H1 (cell line): ENCODE results near the gene SLC22A13. TPM values are rescaled to one million over a fixed set of nuclear protein-coding genes. Genes with fewer than 3 reads are reported as not detected.

Experiments used
- CTCF ChIA-PET: fragments of 300-600 bp; sonication (Branson Sonifier 250); formaldehyde crosslinking; loops from one replicate; lab custom pipeline; 2021; ENCODE audit not compliant: partially characterized antibody; lab: Charles Lee
- POLR2A ChIA-PET: fragments of 300-600 bp; sonication (Branson Sonifier 250); formaldehyde crosslinking; loops from one replicate; lab custom pipeline; 2021; ENCODE audit warnings: inconsistent platforms; ENCODE audit not compliant: partially characterized antibody; lab: Charles Lee
- DNase-seq, 2 experiments: peaks; one replicate each; pipeline versions ENCODE4 v3.0.0 to v3.0.0-alpha.2; 2010 to 2022; ENCODE audit warnings: low spot score in 2 of 2, low read depth in 1 of 2, mixed read lengths in 1 of 2
- FAIRE-seq: peaks from 2 replicates; lab custom pipeline; 2011; peaks lifted over from hg19 to GRCh38; lab: Jason Lieb, UNC
- H2AFZ ChIP-seq: 2 replicates; pipeline ENCODE4 v1.8.1; 2012; ENCODE audit warnings: low read length, inconsistent platforms
- H2AK5ac ChIP-seq: 2 replicates; pipeline ENCODE4 v1.6.1; 2013; ENCODE audit warnings: low read depth, low read length
- H2BK120ac ChIP-seq: replicated peaks from 2 replicates; pipeline ENCODE3; 2013; ENCODE audit warnings: low read depth, low read length, inconsistent platforms
- H2BK12ac ChIP-seq: 2 replicates; pipeline ENCODE4 v1.6.1; 2013; ENCODE audit warnings: low read depth, low read length
- H2BK15ac ChIP-seq: 2 replicates; pipeline ENCODE4 v1.6.1; 2013; ENCODE audit warnings: low read length
- H2BK20ac ChIP-seq: 2 replicates; pipeline ENCODE4 v1.6.1; 2013; ENCODE audit warnings: low read length
- H2BK5ac ChIP-seq: 2 replicates; pipeline ENCODE4 v1.6.1; 2013; ENCODE audit warnings: low read depth, low read length
- H3K14ac ChIP-seq: 2 replicates; pipeline ENCODE4 v1.6.1; 2013; ENCODE audit warnings: inconsistent platforms; ENCODE audit not compliant: insufficient read length
- H3K18ac ChIP-seq: 2 replicates; pipeline ENCODE4 v1.6.1; 2013; ENCODE audit warnings: low read length; ENCODE audit errors: extremely low read depth
- H3K23ac ChIP-seq: 2 replicates; pipeline ENCODE4 v1.6.1; 2013; ENCODE audit warnings: inconsistent platforms; ENCODE audit not compliant: insufficient read length
- H3K23me2 ChIP-seq: 2 replicates; pipeline ENCODE4 v1.6.1; 2013; ENCODE audit warnings: low read depth, low read length
- H3K27ac ChIP-seq: 2 replicates; pipeline ENCODE4 v1.6.1; 2011; ENCODE audit warnings: low read depth, low read length, inconsistent platforms
- H3K27me3 ChIP-seq, 4 experiments: replicated peaks in 1 of 4; 1 replicate in 1 of 4; 2 replicates in 3 of 4; pipeline versions ENCODE4 v1.6.1 to v1.8.1; 2011 to 2013; ENCODE audit warnings: low read length in 3 of 4, mild to moderate bottlenecking in 3 of 4, inconsistent platforms in 2 of 4, mixed read lengths in 2 of 4, moderate library complexity in 1 of 4; ENCODE audit not compliant: control insufficient read depth in 3 of 4, insufficient read depth in 3 of 4; ENCODE audit errors: extremely low read depth in 1 of 4
- H3K36me3 ChIP-seq, 4 experiments: 2 replicates each; pipeline versions ENCODE4 v1.6.1 to v1.8.1; 2011 to 2013; ENCODE audit warnings: mild to moderate bottlenecking in 4 of 4, low read length in 3 of 4, moderate library complexity in 2 of 4, control low read depth in 1 of 4, inconsistent platforms in 1 of 4; ENCODE audit not compliant: insufficient read depth in 4 of 4, control insufficient read depth in 2 of 4
- H3K4ac ChIP-seq: replicated peaks from 2 replicates; pipeline ENCODE3; 2013; ENCODE audit warnings: low read length, low read depth, mixed read lengths, inconsistent platforms; ENCODE audit not compliant: insufficient read length
- H3K4me1 ChIP-seq, 4 experiments: replicated peaks in 1 of 4; 1 replicate in 1 of 4; 2 replicates in 3 of 4; pipeline versions ENCODE4 v1.6.1 to v1.8.1; 2011 to 2013; ENCODE audit warnings: low read length in 3 of 4, inconsistent platforms in 2 of 4, mixed read lengths in 1 of 4; ENCODE audit not compliant: insufficient read depth in 4 of 4, control insufficient read depth in 3 of 4
- H3K4me2 ChIP-seq, 2 experiments: 2 replicates each; pipeline versions ENCODE4 v1.6.1 to v1.8.1; 2011 to 2013; ENCODE audit warnings: low read depth in 2 of 2, low read length in 2 of 2, control low read depth in 1 of 2, inconsistent platforms in 1 of 2, mild to moderate bottlenecking in 1 of 2; ENCODE audit not compliant: insufficient read depth in 1 of 2
- H3K4me3 ChIP-seq, 4 experiments: fragments of 200-600, 300-600 bp in 1 of 4; sonication (generic), shearing (Covaris generic), sonication (Bioruptor Twin) in 1 of 4; 2 replicates each; pipeline versions ENCODE4 v1.5.1 to v1.8.1; 2011 to 2016; ENCODE audit warnings: low read length in 4 of 4, low read depth in 3 of 4, control low read depth in 2 of 4, inconsistent platforms in 2 of 4, mild to moderate bottlenecking in 2 of 4, mixed read lengths in 1 of 4, moderate library complexity in 1 of 4; ENCODE audit not compliant: insufficient read depth in 2 of 4; ENCODE audit errors: extremely low read depth in 1 of 4
- H3K56ac ChIP-seq: replicated peaks from 2 replicates; pipeline ENCODE3; 2013; ENCODE audit warnings: low read depth, mild to moderate bottlenecking, mixed read lengths, low read length, inconsistent platforms; ENCODE audit not compliant: insufficient read length
- H3K79me1 ChIP-seq: 2 replicates; pipeline ENCODE4 v1.6.1; 2013; ENCODE audit warnings: low read depth, low read length, control low read depth
- H3K79me2 ChIP-seq, 2 experiments: 2 replicates each; pipeline versions ENCODE4 v1.6.1 to v1.8.1; 2012 to 2013; ENCODE audit warnings: low read length in 2 of 2, mild to moderate bottlenecking in 2 of 2, inconsistent platforms in 1 of 2; ENCODE audit not compliant: insufficient read depth in 2 of 2, control insufficient read depth in 1 of 2
- H3K9ac ChIP-seq, 4 experiments: replicated peaks in 1 of 4; 1 replicate in 1 of 4; 2 replicates in 3 of 4; pipeline versions ENCODE4 v1.6.1 to v1.8.1; 2011 to 2013; ENCODE audit warnings: low read depth in 3 of 4, low read length in 3 of 4, control low read depth in 2 of 4, mild to moderate bottlenecking in 2 of 4, moderate library complexity in 2 of 4, inconsistent platforms in 1 of 4; ENCODE audit errors: extremely low read depth in 1 of 4
- H3K9me3 ChIP-seq, 2 experiments: 2 replicates each; pipeline versions ENCODE4 v1.6.1 to v1.8.1; 2012 to 2013; ENCODE audit warnings: mild to moderate bottlenecking in 2 of 2, moderate library complexity in 2 of 2, control low read depth in 1 of 2, inconsistent platforms in 1 of 2, low read depth in 1 of 2, low read length in 1 of 2, mixed read lengths in 1 of 2; ENCODE audit not compliant: insufficient read depth in 2 of 2
- H4K20me1 ChIP-seq, 2 experiments: replicated peaks in 1 of 2; 2 replicates each; pipeline versions ENCODE3 to v1.8.1; 2011 to 2013; ENCODE audit warnings: inconsistent platforms in 2 of 2, low read length in 2 of 2, mild to moderate bottlenecking in 1 of 2; ENCODE audit not compliant: insufficient read depth in 2 of 2, control insufficient read depth in 1 of 2
- H4K5ac ChIP-seq: 2 replicates; pipeline ENCODE4 v1.6.1; 2013; ENCODE audit warnings: low read length, low read depth, mixed read lengths, inconsistent platforms; ENCODE audit not compliant: insufficient read length
- H4K8ac ChIP-seq: 2 replicates; pipeline ENCODE4 v1.8.0; 2013; ENCODE audit warnings: mild to moderate bottlenecking, moderate library complexity, low read length, inconsistent platforms; ENCODE audit not compliant: insufficient read depth; ENCODE audit errors: extremely low read depth
- H4K91ac ChIP-seq: replicated peaks from 2 replicates; pipeline ENCODE3; 2013; ENCODE audit warnings: low read length, mixed read lengths, inconsistent platforms; ENCODE audit not compliant: insufficient read length
- BCL11A ChIP-seq, 2 experiments: IDR thresholded peaks; one replicate each; pipeline ENCODE4 v1.6.1; 2011; ENCODE audit warnings: low read depth in 2 of 2, low read length in 2 of 2, mild to moderate bottlenecking in 2 of 2
- BRCA1 ChIP-seq: IDR thresholded peaks from 2 replicates; pipeline ENCODE4 v1.6.1; 2012; ENCODE audit warnings: low read depth, low read length, improper control_type of control experiment
- CBX8 ChIP-seq: fragments of 300-800, 300-1000 bp; sonication (generic); IDR thresholded peaks from 2 replicates; pipeline ENCODE4 v1.7.1; 2016; ENCODE audit warnings: low read depth, low read length, borderline replicate concordance
- CHD1 ChIP-seq: IDR thresholded peaks from 2 replicates; pipeline ENCODE4 v1.6.1; 2012; ENCODE audit warnings: low read depth, low read length, improper control_type of control experiment
- CREB1 ChIP-seq: IDR thresholded peaks from 2 replicates; pipeline ENCODE4 v1.6.1; 2012; ENCODE audit warnings: inconsistent platforms
- KDM4A ChIP-seq: IDR thresholded peaks from one replicate; pipeline ENCODE4 v1.7.1; 2012; ENCODE audit warnings: low read depth, mild to moderate bottlenecking, moderate library complexity, low read length, inconsistent platforms; ENCODE audit not compliant: severe bottlenecking
- RAD21 ChIP-seq, 2 experiments: IDR thresholded peaks in 1 of 2; conservative IDR thresholded peaks in 1 of 2; 2 replicates each; pipeline ENCODE4 v1.6.1; 2011; ENCODE audit warnings: low read depth in 2 of 2, low read length in 2 of 2, improper control_type of control experiment in 1 of 2, inconsistent platforms in 1 of 2, mild to moderate bottlenecking in 1 of 2, moderate library complexity in 1 of 2
- RXRA ChIP-seq: IDR thresholded peaks from 2 replicates; pipeline ENCODE4 v1.6.1; 2011; ENCODE audit warnings: low read depth, mild to moderate bottlenecking, low read length, moderate library complexity; ENCODE audit not compliant: insufficient read depth
- SP1 ChIP-seq: IDR thresholded peaks from 2 replicates; pipeline ENCODE4 v1.6.1; 2011; ENCODE audit warnings: low read depth, low read length
- SP4 ChIP-seq: IDR thresholded peaks from 2 replicates; pipeline ENCODE4 v1.6.1; 2012; ENCODE audit warnings: low read length, inconsistent platforms
- WGBS, 2 experiments: shearing (Covaris generic) in 1 of 2; methylation state at CpG; one replicate each; pipeline versions ENCODE4 v1.1.6 to v1.1.7; 2013 to 2015; ENCODE audit warnings: low lambda C conversion rate in 2 of 2, mixed read lengths in 2 of 2, inconsistent platforms in 1 of 2, low coverage in 1 of 2, missing lambda C conversion rate in 1 of 2; ENCODE audit not compliant: insufficient replicate concordance in 2 of 2, insufficient coverage in 1 of 2, insufficient read length in 1 of 2; ENCODE audit errors: extremely low coverage in 1 of 2, missing lambda C conversion rate in 1 of 2; 5-methylcytosine and 5-hydroxymethylcytosine counted together
- polyA plus RNA-seq, 7 experiments: library from polyadenylated mRNA; depleted of rRNA in 3 of 7; stranded (reverse) in 5 of 7; unstranded in 2 of 7; fragments of >200 nt in 5 of 7; fragments of 200-250 nt in 2 of 7; gene quantifications; 1 replicate in 5 of 7; 2 replicates in 1 of 7; 4 replicates in 1 of 7; pipeline versions ENCODE4 v1.2.1 to v1.2.3, GENCODE V29; 2011 to 2013; ENCODE audit warnings: missing spikeins in 2 of 7, mixed read lengths in 2 of 7
- total RNA-seq: library from RNA; stranded (reverse); fragmentation: NEBNext Ultra II Directional; extraction: Animal tissue kit (Norgen Biotek cat#: 25700); gene quantifications from 2 replicates; pipeline ENCODE4 v1.2.1, GENCODE V29; 2021
- TF ChIP-seq, protein P1 (sequence below): IDR thresholded peaks from 2 replicates; pipeline ENCODE4 v1.6.1; 2011; ENCODE audit warnings: low read length, improper control_type of control experiment
- TF ChIP-seq, protein P2 (sequence below): IDR thresholded peaks from 2 replicates; pipeline ENCODE4 v1.6.1; 2011; ENCODE audit warnings: low read depth, mild to moderate bottlenecking, low read length; ENCODE audit not compliant: insufficient read depth

The SLC22A13 gene
- total and polyA plus RNA-seq, 2 of the 8 experiments (the other 6 are each of a cell fraction or from before 2014, with no cell fraction given), result 0.05 to 0.41 TPM

GRCh38 chr3:38312356-38312755 is 46.7 kb downstream of the SLC22A13 start:
- peaks cover 0 to 4% (median 0%) of the 10 kb centered on the region in 4 experiments; a peak in 3 of 7 replicates for H3K4me1 ChIP-seq
- H2BK12ac ChIP-seq, result no peak overlapping the region
- H3K18ac ChIP-seq, result no peak overlapping the region
- POLR2A ChIA-PET, result no interaction called here
- H2BK5ac ChIP-seq, result no peak overlapping the region
- no peak overlapping the region for H3K9ac ChIP-seq
- H3K14ac ChIP-seq, result no peak overlapping the region
- H2BK15ac ChIP-seq, result no peak overlapping the region
- no peaks in the 10 kb centered on the region for H3K36me3 ChIP-seq
- H2BK120ac ChIP-seq, result no peak overlapping the region
- no peak overlapping the region for H3K23ac ChIP-seq
- H3K27ac ChIP-seq, result no peak overlapping the region
- no peaks in the 10 kb centered on the region for H3K9me3 ChIP-seq
- FAIRE-seq (no peak), DNase-seq (peak in 1 of 2 experiments; percentile 20)
- H2BK20ac ChIP-seq, result no peak overlapping the region
- H3K23me2 ChIP-seq, result no peaks in the 10 kb centered on the region; the same call in 1 of the 2 replicates
- no peak overlapping the region for H3K4ac ChIP-seq
- 86% methylated on average over 3 of the region's 3 CpGs; no CpG with 5 or more reads in 1 of the 2 experiments for WGBS, 2 experiments
- no peaks in the 10 kb centered on the region for H3K79me2 ChIP-seq
- CTCF ChIA-PET, result interaction anchor here (0.7 to 1.1 kb wide), 3 partner anchors 14 to 375 kb away, joined by 3 to 4 read pairs (median 3); no protein-coding TSS in a partner anchor
- H4K8ac ChIP-seq, result no peak overlapping the region
- no peak overlapping the region for H4K91ac ChIP-seq
- H4K20me1 ChIP-seq, result no peaks in the 10 kb centered on the region
- no peak overlapping the region for H2AK5ac ChIP-seq
- H3K56ac ChIP-seq, result no peak overlapping the region
- H3K4me3 ChIP-seq, result no peak overlapping the region
- no peaks in the 10 kb centered on the region for H3K79me1 ChIP-seq
- H2AFZ ChIP-seq, result no peak overlapping the region
- H3K4me2 ChIP-seq, result no peak overlapping the region
- no peak overlapping the region for H4K5ac ChIP-seq
- H3K27me3 ChIP-seq, result no peaks in the 10 kb centered on the region
- TF ChIP-seq KDM4A, result no peak
- TF ChIP-seq SP4, result no peak
- TF ChIP-seq, protein P1, sequence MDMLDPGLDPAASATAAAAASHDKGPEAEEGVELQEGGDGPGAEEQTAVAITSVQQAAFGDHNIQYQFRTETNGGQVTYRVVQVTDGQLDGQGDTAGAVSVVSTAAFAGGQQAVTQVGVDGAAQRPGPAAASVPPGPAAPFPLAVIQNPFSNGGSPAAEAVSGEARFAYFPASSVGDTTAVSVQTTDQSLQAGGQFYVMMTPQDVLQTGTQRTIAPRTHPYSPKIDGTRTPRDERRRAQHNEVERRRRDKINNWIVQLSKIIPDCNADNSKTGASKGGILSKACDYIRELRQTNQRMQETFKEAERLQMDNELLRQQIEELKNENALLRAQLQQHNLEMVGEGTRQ, result no peak
- TF ChIP-seq SP1, result no peak
- TF ChIP-seq BRCA1, result no peak
- no peak for TF ChIP-seq BCL11A (IDR thresholded peaks at IDR 0.05; ENCODE audit: low read depth in 2 of 2, low read length in 2 of 2)
- no peak for TF ChIP-seq CBX8
- TF ChIP-seq CHD1, result no peak
- no peak for TF ChIP-seq RAD21 (IDR thresholded peaks at IDR 0.05 in 1 of 2, conservative IDR thresholded peaks at IDR 0.05 in 1 of 2; ENCODE audit: low read depth in 2 of 2, low read length in 2 of 2)
- TF ChIP-seq CREB1, result no peak
- TF ChIP-seq RXRA, result no peak
- TF ChIP-seq, protein P2, sequence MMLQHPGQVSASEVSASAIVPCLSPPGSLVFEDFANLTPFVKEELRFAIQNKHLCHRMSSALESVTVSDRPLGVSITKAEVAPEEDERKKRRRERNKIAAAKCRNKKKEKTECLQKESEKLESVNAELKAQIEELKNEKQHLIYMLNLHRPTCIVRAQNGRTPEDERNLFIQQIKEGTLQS, result no peak
